Neuronal stem cell (in vitro differentiated cells): ENCODE data around the gene TBC1D17.

ENCODE experiments used
- DNase-seq: peaks from one replicate; pipeline ENCODE4 v3.0.0-alpha.2; 2013; ENCODE audit warnings: low spot score
- H2AFZ ChIP-seq: one replicate; pipeline ENCODE4 v1.6.1; 2013; ENCODE audit warnings: mild to moderate bottlenecking, low read length, inconsistent platforms
- H2AK5ac ChIP-seq: 2 replicates; pipeline ENCODE4 v1.6.1; 2013; ENCODE audit warnings: low read depth, mild to moderate bottlenecking, inconsistent platforms, low read length, moderate library complexity, mixed read lengths
- H2BK120ac ChIP-seq: 2 replicates; pipeline ENCODE4 v1.6.1; 2013; ENCODE audit warnings: low read depth, mild to moderate bottlenecking, inconsistent platforms, low read length, moderate library complexity, mixed read lengths
- H2BK12ac ChIP-seq: one replicate; pipeline ENCODE4 v1.6.1; 2013; ENCODE audit warnings: low read length, inconsistent platforms
- H2BK15ac ChIP-seq: 2 replicates; pipeline ENCODE4 v1.6.1; 2013; ENCODE audit warnings: mild to moderate bottlenecking, low read length, inconsistent platforms, mixed read lengths
- H2BK5ac ChIP-seq: one replicate; pipeline ENCODE4 v1.6.1; 2013; ENCODE audit warnings: inconsistent platforms, mild to moderate bottlenecking, low read length, moderate library complexity
- H3K14ac ChIP-seq: one replicate; pipeline ENCODE4 v1.6.1; 2013; ENCODE audit warnings: low read length, inconsistent platforms
- H3K18ac ChIP-seq: 2 replicates; pipeline ENCODE4 v1.6.1; 2013; ENCODE audit warnings: low read length, inconsistent platforms
- H3K23ac ChIP-seq: 2 replicates; pipeline ENCODE4 v1.6.1; 2013; ENCODE audit warnings: low read depth, mild to moderate bottlenecking, mixed read lengths, low read length, inconsistent platforms; ENCODE audit not compliant: poor library complexity
- H3K27ac ChIP-seq: replicated peaks from 3 replicates; pipeline ENCODE4 v1.5.1; 2013; ENCODE audit warnings: low read length, inconsistent platforms
- H3K27me3 ChIP-seq, 3 experiments: 2 replicates each; pipeline ENCODE4 v1.6.1; 2013; ENCODE audit warnings: low read length in 3 of 3, mild to moderate bottlenecking in 2 of 3, inconsistent platforms in 1 of 3, low read depth in 1 of 3, mixed read lengths in 1 of 3, moderate library complexity in 1 of 3; ENCODE audit not compliant: control insufficient read depth in 3 of 3, insufficient read depth in 3 of 3
- H3K36me3 ChIP-seq, 2 donors: replicated peaks in 1 of 2; 2 replicates each; pipeline ENCODE4 v1.6.1; 2013; ENCODE audit warnings: low read length in 2 of 2; ENCODE audit not compliant: control insufficient read depth in 2 of 2, insufficient read depth in 2 of 2
- H3K4ac ChIP-seq: 2 replicates; pipeline ENCODE4 v1.6.1; 2013; ENCODE audit warnings: inconsistent platforms, mild to moderate bottlenecking, low read length, moderate library complexity
- H3K4me1 ChIP-seq, 2 donors: 1 replicate in 1 of 2; 2 replicates in 1 of 2; pipeline ENCODE4 v1.6.1; 2013; ENCODE audit warnings: low read length in 2 of 2, low read depth in 1 of 2; ENCODE audit not compliant: control insufficient read depth in 2 of 2, insufficient read depth in 1 of 2
- H3K4me2 ChIP-seq: one replicate; pipeline ENCODE4 v1.6.1; 2013; ENCODE audit warnings: mild to moderate bottlenecking, low read length, inconsistent platforms; ENCODE audit not compliant: insufficient read depth, poor library complexity, severe bottlenecking
- H3K4me3 ChIP-seq, 2 donors: 2 replicates each; pipeline ENCODE4 v1.5.1; 2013; ENCODE audit warnings: low read length in 2 of 2, mild to moderate bottlenecking in 2 of 2, inconsistent platforms in 1 of 2, moderate library complexity in 1 of 2
- H3K79me1 ChIP-seq: one replicate; pipeline ENCODE4 v1.6.1; 2013; ENCODE audit warnings: low read depth, mild to moderate bottlenecking, inconsistent platforms, low read length, moderate library complexity
- H3K9ac ChIP-seq: one replicate; pipeline ENCODE4 v1.6.1; 2013; ENCODE audit warnings: mild to moderate bottlenecking, low read depth, low read length, inconsistent platforms; ENCODE audit not compliant: poor library complexity
- H3K9me3 ChIP-seq, 2 donors: replicated peaks in 1 of 2; 2 replicates each; pipeline versions ENCODE3 to v1.6.1; 2013; ENCODE audit warnings: low read length in 2 of 2, mild to moderate bottlenecking in 2 of 2, inconsistent platforms in 1 of 2, low read depth in 1 of 2, mixed read lengths in 1 of 2, moderate library complexity in 1 of 2; ENCODE audit not compliant: control insufficient read depth in 2 of 2, insufficient read depth in 1 of 2
- H4K8ac ChIP-seq: one replicate; pipeline ENCODE4 v1.6.1; 2013; ENCODE audit warnings: low read depth, mild to moderate bottlenecking, inconsistent platforms, low read length, moderate library complexity
- H4K91ac ChIP-seq: one replicate; pipeline ENCODE4 v1.6.1; 2013; ENCODE audit warnings: low read length, low read depth, mild to moderate bottlenecking, inconsistent platforms; ENCODE audit not compliant: poor library complexity
- WGBS, 2 donors: extraction: QIAGEN DNeasy Blood & Tissue Kit; methylation state at CpG; one replicate each; pipeline ENCODE4 v1.1.7; 2013; ENCODE audit warnings: missing lambda C conversion rate in 2 of 2, mixed read lengths in 1 of 2; ENCODE audit not compliant: insufficient read length in 2 of 2, insufficient replicate concordance in 1 of 2; ENCODE audit errors: extremely low coverage in 2 of 2; 5-methylcytosine and 5-hydroxymethylcytosine counted together
- small RNA-seq: library from polyadenylated mRNA; stranded (forward); fragments of <200 nt; extraction: miRNeasy Mini kit (QIAGEN cat#:217004); gene quantifications from one replicate; pipeline ENCODE3, GENCODE V24; 2013; ENCODE audit not compliant: insufficient read depth

Gene TBC1D17

DNA sequence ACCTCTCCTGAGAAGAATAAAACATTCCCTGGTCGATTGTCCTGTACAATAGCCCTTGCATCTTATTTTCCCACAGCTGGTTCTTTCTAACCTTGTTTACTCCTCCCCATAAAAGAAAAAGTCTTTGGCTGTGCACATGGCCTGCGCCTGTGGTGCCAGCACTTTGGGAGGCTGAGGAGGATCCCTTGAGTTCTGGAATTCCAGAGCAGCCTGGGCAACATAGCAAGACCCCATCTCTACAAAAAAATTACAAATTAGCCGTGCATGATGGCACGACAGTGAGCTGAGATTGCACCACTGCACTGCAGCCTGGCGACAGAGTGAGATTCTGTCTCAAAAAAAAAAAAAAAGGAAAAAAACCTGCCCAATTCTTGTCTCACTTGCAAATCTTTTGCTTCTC is 59.0 kb downstream of the TBC1D17 start:
- no peak overlapping the region for H4K8ac ChIP-seq
- no peak overlapping the region for H3K4me2 ChIP-seq
- H3K36me3 ChIP-seq: peaks cover 0 to 13% of the 10 kb centered on the region in 2 donors
- H3K4me1 ChIP-seq: no peaks in the 10 kb centered on the region
- no peak overlapping the region for H3K27ac ChIP-seq
- H3K4me3 ChIP-seq: no peak overlapping the region
- no peak overlapping the region for H4K91ac ChIP-seq
- DNase-seq: no peak
- no peak overlapping the region for H3K18ac ChIP-seq
- no peak overlapping the region for H2AK5ac ChIP-seq
- H3K79me1 ChIP-seq: no peaks in the 10 kb centered on the region
- no peak overlapping the region for H2BK12ac ChIP-seq
- H2BK15ac ChIP-seq: no peak overlapping the region
- WGBS, 2 donors: no CpG with 5 or more reads among the region's 5 CpGs
- no peak overlapping the region for H3K4ac ChIP-seq
- H3K23ac ChIP-seq: no peak overlapping the region
- no peak overlapping the region for H2BK5ac ChIP-seq
- H3K27me3 ChIP-seq: no peaks in the 10 kb centered on the region
- H2BK120ac ChIP-seq: no peak overlapping the region
- H3K14ac ChIP-seq: no peak overlapping the region
- no peak overlapping the region for H3K9ac ChIP-seq
- H3K9me3 ChIP-seq: no peaks in the 10 kb centered on the region
- H2AFZ ChIP-seq: no peak overlapping the region

GRCh38 chr19:49937750-49938381 is 60.4 kb downstream of the TBC1D17 start:
- H2AFZ ChIP-seq: peak overlapping the region; percentile 90
- no peak overlapping the region for H2BK120ac ChIP-seq
- no peak overlapping the region for H4K91ac ChIP-seq
- H3K4me1 ChIP-seq: no peaks in the 10 kb centered on the region
- no peak overlapping the region for H3K18ac ChIP-seq
- H2AK5ac ChIP-seq: no peak overlapping the region
- no peak overlapping the region for H2BK5ac ChIP-seq
- no peaks in the 10 kb centered on the region for H3K27me3 ChIP-seq
- H3K27ac ChIP-seq: no peak overlapping the region
- H3K14ac ChIP-seq: no peak overlapping the region
- peak; percentile 88 for DNase-seq
- H2BK12ac ChIP-seq: no peak overlapping the region
- H2BK15ac ChIP-seq: no peak overlapping the region
- peak overlapping the region in 1 of 2 donors; percentile 3 for H3K4me3 ChIP-seq
- H3K4ac ChIP-seq: no peak overlapping the region
- H3K79me1 ChIP-seq: no peaks in the 10 kb centered on the region
- H3K4me2 ChIP-seq: peak overlapping the region; percentile 47
- H3K9me3 ChIP-seq: no peaks in the 10 kb centered on the region
- H3K36me3 ChIP-seq: peaks cover 0 to 3% of the 10 kb centered on the region in 2 donors
- no peak overlapping the region for H3K23ac ChIP-seq
- WGBS, 2 donors: no CpG with 5 or more reads among the region's 35 CpGs
- H3K9ac ChIP-seq: no peak overlapping the region
- H4K8ac ChIP-seq: no peak overlapping the region

Small RNA genes lying within 50 kb of the gene (small RNA-seq; reads per million reads assigned to genes)
- gene MIR4749: 2.0 reads per million
